ENCODE data around the gene FZD10. TPM values are rescaled to one million over a fixed set of nuclear protein-coding genes. Genes with fewer than 3 reads are reported as not detected.

The FZD10 gene
- total and polyA plus RNA-seq, 2 of the 4 experiments (the other 2 are of a cell fraction): not detected

DNA sequence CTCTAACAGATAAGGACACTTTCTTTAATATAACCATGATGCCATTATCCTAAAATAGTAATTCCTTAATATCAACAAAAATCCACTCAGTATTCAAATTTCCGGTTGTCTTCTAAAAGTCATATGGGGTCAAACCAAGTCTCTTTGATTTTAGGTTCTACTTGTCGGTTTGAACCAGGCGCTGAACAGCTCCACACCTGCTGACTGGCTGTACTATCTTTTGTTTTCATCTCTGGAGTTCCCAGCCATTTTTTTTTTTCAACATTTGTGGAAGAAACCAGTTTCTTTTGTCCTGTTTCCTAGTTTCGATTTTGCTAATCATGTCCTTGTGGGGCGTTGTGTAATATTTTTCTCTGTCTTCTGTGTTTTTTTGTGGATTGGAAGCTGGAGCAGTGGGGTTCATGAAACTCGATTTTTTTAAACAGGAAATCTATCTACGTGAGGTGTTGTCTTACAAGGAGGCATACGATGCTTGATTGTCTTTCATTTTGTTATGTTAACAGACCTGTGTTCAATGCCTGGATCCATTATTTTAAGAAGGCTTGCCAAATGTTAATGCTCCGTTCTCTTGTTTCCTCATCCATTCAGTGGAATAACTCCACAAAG, 50.2 kb downstream of the FZD10 start:
- H3K4ac ChIP-seq (ENCODE audit: low read depth, low read length): no peak overlapping the region
- H2AK9ac ChIP-seq (replicated peaks; ENCODE audit: low read depth, low read length, poor library complexity): no peak overlapping the region
- in situ Hi-C loops (cut with MboI; ENCODE audit: low sequenced_read_pairs) (no loop called here), dilution Hi-C loops (cut with HindIII; ENCODE audit: low sequenced_read_pairs, unreplicated experiment) (no loop called here), intact Hi-C loops (cut with micrococcal nuclease) (no loop called here)
- H2BK120ac ChIP-seq (ENCODE audit: low read depth, low read length): no peak overlapping the region
- DNase-seq (no peak), ATAC-seq (ENCODE audit: low read depth) (no peak)
- H3K4me1 ChIP-seq (ENCODE audit: control insufficient read depth, insufficient read depth, low read length): no peaks in the 10 kb centered on the region
- no peak overlapping the region for H2AK5ac ChIP-seq (ENCODE audit: low read depth, low read length)
- H3K79me1 ChIP-seq (ENCODE audit: low read depth in 1 of 2, low read length in 2 of 2): no peaks in the 10 kb centered on the region
- no peak overlapping the region for H3K56ac ChIP-seq (ENCODE audit: extremely low read depth, insufficient read depth, low read length)
- no peak overlapping the region for H3K18ac ChIP-seq (ENCODE audit: low read depth, low read length)
- H3K27ac ChIP-seq (ENCODE audit: insufficient read depth, low read length): no peak overlapping the region
- TF ChIP-seq RFX5 (IDR thresholded peaks at IDR 0.05; ENCODE audit: low read depth, low read length): no peak
- TF ChIP-seq MXI1 (IDR thresholded peaks at IDR 0.05; ENCODE audit: borderline replicate concordance, low read depth, low read length): no peak
- TF ChIP-seq MAZ (IDR thresholded peaks at IDR 0.05; ENCODE audit: borderline replicate concordance, low read depth, low read length): no peak
- no peak for TF ChIP-seq MAFK (IDR thresholded peaks at IDR 0.05; ENCODE audit: low read depth, low read length)
- TF ChIP-seq NFE2L2 (IDR thresholded peaks at IDR 0.05; ENCODE audit: low read depth, low read length): no peak
- H3K9me3 ChIP-seq (ENCODE audit: control insufficient read depth, insufficient read depth, low read length): peaks cover 19% of the 10 kb centered on the region
- no peak overlapping the region for H2BK15ac ChIP-seq (ENCODE audit: low read depth, low read length)
- no peak overlapping the region for H3K4me3 ChIP-seq (ENCODE audit: insufficient read depth, low read depth, low read length)
- no peak overlapping the region for H4K91ac ChIP-seq (ENCODE audit: insufficient read depth, low read depth, low read length)
- no peaks in the 10 kb centered on the region for H3K9me1 ChIP-seq (ENCODE audit: insufficient read depth, low read length)
- ChIA-PET CTCF (no interaction called here), POLR2A (ENCODE audit: unreplicated experiment) (no interaction called here)
- no peak overlapping the region for H2BK5ac ChIP-seq (ENCODE audit: low read depth, low read length, poor library complexity, severe bottlenecking)
- 0% methylated on average over 1 of the region's 9 CpGs; no CpG with 5 or more reads in 1 of the 2 experiments for WGBS, 2 experiments (ENCODE audit: extremely low coverage in 2 of 2, insufficient read length in 1 of 2)
- H3K4me2 ChIP-seq (ENCODE audit: low read depth, low read length): no peak overlapping the region
- BruUV-seq (replicated peaks): no TSS peak
- no peak overlapping the region for H3K9ac ChIP-seq (ENCODE audit: low read depth, low read length)
- no peaks in the 10 kb centered on the region for H3K36me3 ChIP-seq (ENCODE audit: control insufficient read depth, insufficient read depth, low read length)
- H3K23ac ChIP-seq (ENCODE audit: low read depth, low read length): no peak overlapping the region
- no peak overlapping the region for H2BK20ac ChIP-seq (ENCODE audit: low read depth, low read length)
- no peak overlapping the region for H4K8ac ChIP-seq (ENCODE audit: low read depth in 2 of 2, low read length in 2 of 2)
- no peak overlapping the region for H3K14ac ChIP-seq (replicated peaks; ENCODE audit: low read depth, low read length)
- H4K5ac ChIP-seq (ENCODE audit: low read depth, low read length): no peak overlapping the region
- no peak overlapping the region for H2AFZ ChIP-seq (replicated peaks; ENCODE audit: low read length, poor library complexity)
- no peaks in the 10 kb centered on the region for H4K20me1 ChIP-seq (ENCODE audit: insufficient read depth, low read length)
- no peaks in the 10 kb centered on the region for H3K27me3 ChIP-seq (ENCODE audit: control insufficient read depth, insufficient read depth, low read length)

All from IMR-90 (cell line).